Neural progenitor cell (in vitro differentiated cells): Measurements from ENCODE around the gene SLC39A10. TPM values are rescaled to one million over a fixed set of nuclear protein-coding genes. Genes with fewer than 3 reads are reported as not detected.

Source experiments
- DNase-seq: peaks from one replicate; pipeline ENCODE4 v3.0.0-alpha.2; 2016; ENCODE audit warnings: low spot score
- H2AFZ ChIP-seq: fragments of 200-600 bp; sonication (generic); replicated peaks from 2 replicates; pipeline ENCODE4 v1.6.1; 2016; ENCODE audit warnings: antibody characterized with exemption
- H3F3A ChIP-seq: fragments of 200-600 bp; sonication (generic); 2 replicates; pipeline ENCODE4 v1.6.1; 2016; ENCODE audit warnings: antibody characterized with exemption, low read depth
- H3K27ac ChIP-seq: fragments of 200-600 bp; sonication (generic); 2 replicates; pipeline ENCODE4 v1.5.1; 2016; ENCODE audit warnings: mild to moderate bottlenecking
- H3K27me3 ChIP-seq: fragments of 200-600 bp; sonication (generic); 2 replicates; pipeline ENCODE4 v1.6.1; 2016; ENCODE audit warnings: mild to moderate bottlenecking, moderate library complexity
- H3K36me3 ChIP-seq: fragments of 200-600 bp; sonication (generic); 2 replicates; pipeline ENCODE4 v1.5.1; 2016
- H3K4me1 ChIP-seq: fragments of 200-600 bp; sonication (generic); 2 replicates; pipeline ENCODE4 v1.6.1; 2016; ENCODE audit warnings: mixed run types
- H3K4me2 ChIP-seq: fragments of 200-600 bp; sonication (generic); 2 replicates; pipeline ENCODE4 v1.6.1; 2016
- H3K4me3 ChIP-seq: fragments of 200-600 bp; sonication (generic); 2 replicates; pipeline ENCODE4 v1.5.1; 2016
- H3K79me2 ChIP-seq: fragments of 200-600 bp; sonication (generic); 2 replicates; pipeline ENCODE4 v1.6.1; 2016; ENCODE audit warnings: low read depth
- H3K9ac ChIP-seq: fragments of 200-600 bp; sonication (generic); 2 replicates; pipeline ENCODE4 v1.6.1; 2016
- H3K9me3 ChIP-seq: fragments of 200-600 bp; sonication (generic); 2 replicates; pipeline ENCODE4 v1.5.1; 2016; ENCODE audit warnings: low read depth
- H4K20me1 ChIP-seq: fragments of 200-600 bp; sonication (generic); 2 replicates; pipeline ENCODE4 v1.6.1; 2016; ENCODE audit warnings: low read depth
- H3K27ac Mint-ChIP-seq: 3 replicates; pipeline ENCODE4 v1.8.0; 2021; ENCODE audit warnings: mixed read lengths
- H3K27me3 Mint-ChIP-seq: 2 replicates; pipeline ENCODE4 v1.8.0; 2022; ENCODE audit warnings: low read depth, mild to moderate bottlenecking, inconsistent platforms, moderate library complexity, mixed read lengths; ENCODE audit not compliant: insufficient read depth
- H3K36me3 Mint-ChIP-seq: 3 replicates; pipeline ENCODE4 v1.8.0; 2021; ENCODE audit warnings: mixed read lengths
- H3K4me1 Mint-ChIP-seq: 3 replicates; pipeline ENCODE4 v1.8.0; 2021; ENCODE audit warnings: mixed read lengths
- H3K4me3 Mint-ChIP-seq: 3 replicates; pipeline ENCODE4 v1.8.0; 2021; ENCODE audit warnings: mild to moderate bottlenecking, moderate library complexity, mixed read lengths
- H3K9me3 Mint-ChIP-seq: 3 replicates; pipeline ENCODE4 v1.8.0; 2020; ENCODE audit warnings: mixed read lengths
- CTCF ChIP-seq: fragments of 200-600 bp; sonication (generic); IDR thresholded peaks from 2 replicates; pipeline ENCODE4 v1.5.1; 2017; ENCODE audit warnings: antibody characterized with exemption, mild to moderate bottlenecking
- EZH2 ChIP-seq: fragments of 200-600 bp; sonication (generic); IDR thresholded peaks from 2 replicates; pipeline ENCODE4 v1.6.1; 2017; ENCODE audit warnings: antibody characterized with exemption, mild to moderate bottlenecking, moderate library complexity
- EZH2phosphoT487 ChIP-seq: fragments of 200-600 bp; sonication (generic); IDR thresholded peaks from 2 replicates; pipeline ENCODE4 v1.6.1; 2017; ENCODE audit warnings: antibody characterized with exemption
- total RNA-seq: library from RNA; depleted of rRNA; stranded (reverse); fragments of >200 nt; gene quantifications from 2 replicates; pipeline ENCODE4 v1.2.3, GENCODE V29; 2015; ENCODE audit warnings: low replicate concordance

Gene SLC39A10
- total RNA-seq, 1 donor from 2014 or later: 253 TPM

GRCh38 chr2:195636890-195637289 lies 20.1 kb upstream of the SLC39A10 start:
- H3K79me2 ChIP-seq: no peaks in the 10 kb centered on the region
- no peaks in the 10 kb centered on the region for H3K27me3 ChIP-seq
- DNase-seq: no peak
- no peaks in the 10 kb centered on the region for H3K36me3 Mint-ChIP-seq
- no peaks in the 10 kb centered on the region for H3K4me1 ChIP-seq
- H3K9me3 Mint-ChIP-seq: no peaks in the 10 kb centered on the region
- no peak overlapping the region for H3K4me3 ChIP-seq
- no peaks in the 10 kb centered on the region for H3F3A ChIP-seq
- H3K27me3 Mint-ChIP-seq: peaks cover 2% of the 10 kb centered on the region
- H3K4me3 Mint-ChIP-seq: no peak overlapping the region
- TF ChIP-seq EZH2 (no peak), EZH2phosphoT487 (no peak), CTCF (no peak)
- no peaks in the 10 kb centered on the region for H3K36me3 ChIP-seq
- H3K9ac ChIP-seq: no peak overlapping the region
- H4K20me1 ChIP-seq: no peaks in the 10 kb centered on the region
- no peak overlapping the region for H3K4me2 ChIP-seq
- H2AFZ ChIP-seq: peak overlapping the region; percentile 30
- no peaks in the 10 kb centered on the region for H3K4me1 Mint-ChIP-seq
- no peak overlapping the region for H3K27ac Mint-ChIP-seq
- no peaks in the 10 kb centered on the region for H3K9me3 ChIP-seq
- no peak overlapping the region for H3K27ac ChIP-seq

DNA sequence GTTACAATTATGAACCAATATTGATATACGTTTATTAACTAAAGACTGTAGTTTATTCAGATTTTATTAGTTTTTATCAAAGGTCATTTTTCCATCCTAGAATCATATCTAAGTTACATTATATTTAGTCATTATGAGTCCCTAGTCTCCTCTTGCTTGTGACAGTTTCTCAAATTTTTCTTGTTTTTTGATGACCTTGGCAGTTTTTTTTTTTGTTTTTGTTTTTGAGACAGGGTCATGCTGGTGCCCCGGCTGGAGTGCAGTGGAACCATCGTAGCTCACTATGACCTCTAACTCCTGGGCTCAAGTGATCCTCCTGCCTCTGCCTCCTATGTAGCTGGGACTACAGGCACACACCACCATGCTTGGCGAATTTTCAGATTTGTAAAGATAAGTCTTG lies 18.3 kb upstream of the SLC39A10 start:
- Histone ChIP-seq H3K9ac (no peak overlapping the region), H3K4me2 (no peak overlapping the region), H3K79me2 (no peaks in the 10 kb centered on the region), H3K4me3 (no peak overlapping the region), H4K20me1 (no peaks in the 10 kb centered on the region), H3K27me3 (no peaks in the 10 kb centered on the region), H3K4me1 (no peaks in the 10 kb centered on the region), H3K27ac (no peak overlapping the region), H3K36me3 (no peaks in the 10 kb centered on the region), H3K9me3 (no peaks in the 10 kb centered on the region), H3F3A (no peaks in the 10 kb centered on the region), H2AFZ (no peak overlapping the region)
- Mint-ChIP-seq H3K4me3 (no peak overlapping the region), H3K27me3 (no peaks in the 10 kb centered on the region), H3K9me3 (no peaks in the 10 kb centered on the region), H3K27ac (no peak overlapping the region), H3K36me3 (no peaks in the 10 kb centered on the region), H3K4me1 (peaks cover 3% of the 10 kb centered on the region)
- TF ChIP-seq EZH2phosphoT487 (no peak), CTCF (no peak), EZH2 (no peak)
- no peak for DNase-seq

DNA sequence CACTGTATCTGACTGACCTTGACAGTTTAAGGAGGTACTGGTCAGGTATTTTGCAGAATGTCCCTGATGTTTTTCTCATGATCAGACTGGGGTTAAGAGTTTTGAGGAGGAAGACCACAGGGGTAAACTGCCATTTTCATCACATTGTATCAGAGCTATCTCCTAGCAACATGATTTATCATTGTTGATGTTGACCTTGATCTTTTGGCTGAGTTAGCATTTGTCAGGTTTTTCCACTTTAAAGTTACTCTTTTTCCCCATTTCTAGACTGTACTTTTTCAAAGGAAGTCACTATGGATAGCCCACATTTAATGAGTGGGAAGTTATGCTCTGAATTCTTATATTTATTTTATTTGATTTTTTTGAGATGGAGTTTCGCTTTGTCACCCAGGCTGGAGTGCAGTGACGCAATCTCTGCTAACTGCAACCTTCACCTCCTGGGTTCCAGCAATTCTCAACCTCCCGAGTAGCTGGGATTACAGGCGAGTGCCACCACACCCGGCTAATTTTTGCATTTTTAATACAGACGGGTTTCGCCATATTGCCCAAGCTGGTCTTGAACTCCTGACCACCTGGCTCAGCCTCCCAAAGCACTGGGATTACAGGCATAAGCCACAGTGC lies 17.7 kb upstream of the SLC39A10 start:
- no peak overlapping the region for H3K27ac Mint-ChIP-seq
- Histone ChIP-seq H3K4me3 (no peak overlapping the region), H3F3A (no peaks in the 10 kb centered on the region), H3K36me3 (no peaks in the 10 kb centered on the region), H2AFZ (no peak overlapping the region), H3K27ac (no peak overlapping the region), H3K4me2 (no peak overlapping the region), H3K9me3 (no peaks in the 10 kb centered on the region), H3K27me3 (no peaks in the 10 kb centered on the region), H3K9ac (no peak overlapping the region), H3K4me1 (no peaks in the 10 kb centered on the region), H4K20me1 (no peaks in the 10 kb centered on the region), H3K79me2 (no peaks in the 10 kb centered on the region)
- H3K36me3 Mint-ChIP-seq: no peaks in the 10 kb centered on the region
- no peak for DNase-seq
- no peaks in the 10 kb centered on the region for H3K9me3 Mint-ChIP-seq
- TF ChIP-seq CTCF (no peak), EZH2 (no peak), EZH2phosphoT487 (no peak)
- peaks cover 3% of the 10 kb centered on the region for H3K4me1 Mint-ChIP-seq
- no peak overlapping the region for H3K4me3 Mint-ChIP-seq
- H3K27me3 Mint-ChIP-seq: no peaks in the 10 kb centered on the region
